Activated CD4-positive, alpha-beta T cell treated with anti-CD3 and anti-CD28 coated beads, Interleukin-2, Interleukin-6, amounts not matched to agents 100 ng/mL and 50 ng/mL, durations not matched to agents 16 hours and 8 hours (primary cell): ENCODE data around the gene MOB3B.

Experiments used
- DNase-seq: peaks from one replicate; pipeline ENCODE4 v3.0.0-alpha.2; 2020

Gene MOB3B

GRCh38 chr9:27331393-27331792 is 198.2 kb downstream of the MOB3B start:
- no peak for DNase-seq

GRCh38 chr9:27329291-27329690 is 200.3 kb downstream of the MOB3B start:
- DNase-seq, result no peak

GRCh38 chr9:27328483-27328882 is 201.1 kb downstream of the MOB3B start:
- DNase-seq, result no peak

DNA sequence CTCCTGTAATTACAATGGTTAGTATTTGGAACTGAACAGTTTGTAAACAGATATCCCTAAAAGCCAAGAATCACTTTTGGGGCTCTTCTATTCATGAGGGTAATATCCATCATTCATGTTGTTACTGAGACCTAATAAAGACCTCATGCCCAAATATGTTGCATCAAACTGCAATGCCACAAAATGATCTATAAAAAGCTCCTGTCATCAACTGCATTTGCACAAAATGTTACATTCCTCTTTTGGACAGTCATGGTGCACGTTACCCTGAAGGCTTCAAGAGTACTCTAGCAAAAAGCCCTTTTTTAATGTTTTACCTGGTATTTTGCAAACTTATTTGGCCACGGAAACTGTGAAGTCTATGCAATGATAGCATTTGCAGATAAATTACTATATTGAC is 218.4 kb downstream of the MOB3B start:
- no peak for DNase-seq

DNA sequence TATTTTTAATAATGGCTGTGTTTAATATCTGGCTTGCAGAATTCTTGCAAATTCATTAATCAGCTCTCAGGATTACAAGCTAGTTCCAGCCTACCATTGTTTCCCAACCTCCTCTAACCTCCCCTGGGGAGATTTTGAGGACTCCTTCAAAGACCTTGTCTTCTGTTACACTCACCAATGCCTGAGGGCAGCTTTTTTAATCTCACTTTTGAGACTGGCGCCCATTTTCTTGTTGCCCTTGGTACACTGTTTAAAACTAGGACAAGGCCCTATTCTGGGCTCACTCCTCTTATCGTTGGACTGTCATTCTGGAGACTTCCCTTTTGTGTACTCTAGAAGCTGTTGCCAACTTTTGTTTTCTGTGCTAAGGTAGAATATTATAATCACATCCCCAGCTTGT is 219.0 kb downstream of the MOB3B start:
- DNase-seq, result no peak

DNA sequence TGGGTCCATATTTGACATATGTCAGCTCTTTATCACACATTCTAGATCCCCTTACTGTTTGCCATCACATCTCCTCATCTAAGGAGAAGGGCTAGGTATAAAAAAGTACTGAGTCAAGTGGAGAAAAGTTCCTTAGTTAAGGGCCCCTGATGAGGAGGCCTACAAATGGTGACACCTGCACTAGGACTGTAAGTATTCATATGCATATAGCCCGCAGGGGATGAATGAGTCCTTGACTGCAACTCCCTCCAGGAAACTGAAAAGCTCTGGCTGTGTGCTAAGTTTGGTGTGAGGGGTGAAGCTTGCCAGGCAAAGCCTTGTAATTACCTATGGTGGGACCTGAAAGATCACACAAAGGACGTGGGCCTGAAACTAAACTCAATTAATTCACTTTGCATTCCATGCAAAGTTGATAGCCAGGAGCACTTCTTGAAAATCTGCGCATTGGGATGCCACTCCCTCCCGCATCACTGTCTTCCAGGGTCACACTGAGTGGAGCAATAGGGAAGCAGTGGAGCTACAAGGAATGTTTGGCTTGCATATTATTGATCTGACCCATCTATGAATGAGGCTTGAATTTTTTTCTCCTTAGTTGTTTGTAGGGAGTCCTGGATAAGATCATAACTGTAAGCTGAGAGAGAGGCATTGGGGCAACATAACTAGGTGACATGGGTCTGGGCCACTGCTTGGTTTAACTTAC is 220.8 kb downstream of the MOB3B start:
- DNase-seq, result no peak

- DNase-seq, result no peak
Observed at GRCh38 chr9:27304521-27304920, 225.1 kb downstream of the MOB3B start.

GRCh38 chr9:27303219-27303618 is 226.4 kb downstream of the MOB3B start:
- DNase-seq, result no peak

DNA sequence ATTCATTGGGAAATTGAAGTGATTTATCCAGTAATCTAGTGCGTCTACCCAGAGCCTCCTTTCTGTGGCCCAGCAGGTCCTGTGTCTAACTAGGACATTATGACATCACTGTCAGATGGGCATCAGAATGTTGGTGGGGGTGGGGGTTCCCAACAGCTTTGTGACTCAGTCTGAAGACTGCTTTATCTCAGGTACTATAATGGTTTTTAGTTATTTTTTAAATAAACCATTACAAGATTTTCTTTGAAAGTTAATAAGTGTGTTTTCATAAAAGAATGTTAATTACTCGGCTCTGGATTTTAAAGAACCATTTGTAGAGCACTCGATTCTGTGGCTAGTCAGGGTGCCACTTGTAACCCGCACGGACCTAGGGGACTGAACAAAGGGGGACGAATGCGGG is 232.6 kb downstream of the MOB3B start, which contains the start of gene EQTN:
TSS of gene EQTN (minus strand) at position 101 of the 400 bp plus-strand sequence. CDS start at position 6, 95 bp downstream.
- DNase-seq, result no peak

DNA sequence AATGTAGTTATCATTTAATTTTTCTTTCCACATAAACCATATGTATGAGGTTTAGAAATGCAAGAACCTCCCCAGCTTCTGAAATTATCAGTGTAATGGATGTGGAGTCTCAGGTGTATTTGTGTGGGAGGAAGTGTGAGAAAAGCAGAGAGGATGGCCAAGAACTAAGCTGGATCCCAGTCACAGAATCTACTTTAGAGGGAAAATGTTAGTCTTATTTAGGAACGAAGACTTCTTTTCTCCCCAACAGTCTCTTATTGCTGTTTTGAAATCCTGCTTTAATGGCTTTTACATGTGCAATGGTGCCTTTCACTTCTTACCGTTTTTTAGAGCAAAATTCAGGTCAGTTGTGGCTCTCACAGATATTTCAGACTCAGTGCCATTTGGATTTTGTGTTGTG is 235.6 kb downstream of the MOB3B start:
- no peak for DNase-seq

- no peak for DNase-seq
Observed at GRCh38 chr9:27292659-27293405, 236.8 kb downstream of the MOB3B start.

DNA sequence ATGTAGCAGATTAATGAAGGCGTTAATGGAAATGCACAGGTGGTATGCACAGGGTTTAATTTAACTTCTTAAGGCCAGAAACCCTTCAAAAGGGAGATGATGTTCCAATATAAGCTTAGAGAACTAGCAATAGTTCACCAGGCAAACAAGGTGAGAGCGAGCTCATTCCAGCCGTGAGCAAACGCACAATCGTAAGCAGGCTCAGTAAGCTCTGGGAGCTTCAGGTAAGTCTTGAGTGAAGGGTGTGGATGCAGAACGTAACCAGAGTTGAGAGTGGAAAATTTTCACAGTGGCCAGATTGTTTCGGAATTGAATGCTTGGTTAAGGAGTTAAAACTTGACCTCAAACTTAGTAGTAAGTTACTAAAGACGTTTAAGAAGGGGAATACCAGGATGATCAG is 238.3 kb downstream of the MOB3B start:
- no peak for DNase-seq

- no peak for DNase-seq
Observed at GRCh38 chr9:27282269-27282668, 247.3 kb downstream of the MOB3B start.

GRCh38 chr9:27280860-27281259 is 248.8 kb downstream of the MOB3B start:
- DNase-seq, result no peak

- no peak for DNase-seq
Observed at GRCh38 chr9:27280249-27280648, 249.4 kb downstream of the MOB3B start.

DNA sequence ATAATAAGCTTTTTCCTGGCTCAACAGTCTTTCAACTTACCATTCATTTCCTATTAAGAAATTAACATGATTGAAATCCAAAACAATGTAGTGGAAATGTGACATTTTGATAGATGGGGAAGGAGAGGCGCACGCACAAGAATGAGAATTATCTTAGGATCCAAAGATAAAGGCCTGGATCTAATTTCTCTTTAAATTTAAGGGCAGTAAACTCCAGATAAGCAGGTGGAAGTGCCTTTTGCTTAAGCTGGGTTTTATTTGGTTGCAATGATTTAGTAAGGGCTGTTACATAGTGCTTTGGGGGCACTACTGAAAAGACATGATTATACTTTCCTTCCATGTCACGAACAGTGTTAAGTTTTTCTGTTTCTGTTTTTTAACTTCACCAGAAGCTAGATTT is 250.0 kb downstream of the MOB3B start:
- no peak for DNase-seq

GRCh38 chr9:27278374-27278773 is 251.2 kb downstream of the MOB3B start:
- no peak for DNase-seq

- peak; percentile 61 for DNase-seq
Observed at GRCh38 chr9:27276193-27277030, 253.2 kb downstream of the MOB3B start.
